Measurements from ENCODE around the gene EMILIN3.

DNA sequence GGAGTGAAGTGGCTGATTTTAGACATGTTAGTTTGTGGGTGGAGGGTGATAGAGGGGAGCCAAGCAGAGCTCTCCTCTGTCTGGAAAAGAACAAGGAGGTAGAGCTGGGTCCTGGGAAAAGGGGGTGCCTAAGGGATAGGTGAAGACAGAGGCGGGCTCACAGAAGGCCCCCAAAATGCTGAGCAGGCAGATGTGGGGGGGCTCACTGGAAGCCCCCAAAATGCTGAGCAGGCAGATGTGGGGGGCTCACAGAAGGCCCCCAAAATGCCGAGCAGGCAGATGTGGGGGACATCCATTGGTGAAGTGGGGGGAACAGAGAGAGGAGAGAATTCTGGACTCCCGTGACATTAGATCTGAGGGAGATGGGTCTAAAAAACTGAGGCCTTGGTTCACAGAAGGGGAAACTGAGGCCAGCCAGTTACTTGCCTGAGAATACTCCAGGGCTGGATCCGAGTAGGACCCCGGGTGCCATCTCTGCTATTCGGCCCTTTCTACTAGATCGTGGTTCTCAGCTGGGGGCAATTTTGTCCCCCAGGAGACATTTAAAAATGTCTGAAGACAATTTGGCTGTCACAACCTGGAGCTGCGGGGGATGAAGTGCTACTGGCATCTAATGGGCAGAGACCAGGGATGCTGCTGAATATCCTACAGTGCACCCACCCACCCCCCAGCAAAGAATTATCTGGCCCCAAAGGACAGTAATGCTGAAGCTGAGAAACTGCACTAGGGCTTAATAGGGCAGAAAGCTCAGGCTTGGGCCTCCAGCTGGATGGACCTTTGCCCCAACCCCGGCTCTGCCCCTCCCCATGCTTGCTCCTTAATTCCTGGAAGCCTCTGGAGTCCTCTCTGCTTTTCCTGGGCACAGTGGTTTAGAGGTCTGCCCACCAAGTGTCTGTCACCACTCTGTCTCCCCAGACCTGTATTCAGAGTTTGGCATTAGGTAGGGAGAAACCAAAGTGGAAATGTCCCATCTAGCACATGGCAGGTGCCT, 23.8 kb downstream of the EMILIN3 start:
- TF ChIP-seq, protein P1, sequence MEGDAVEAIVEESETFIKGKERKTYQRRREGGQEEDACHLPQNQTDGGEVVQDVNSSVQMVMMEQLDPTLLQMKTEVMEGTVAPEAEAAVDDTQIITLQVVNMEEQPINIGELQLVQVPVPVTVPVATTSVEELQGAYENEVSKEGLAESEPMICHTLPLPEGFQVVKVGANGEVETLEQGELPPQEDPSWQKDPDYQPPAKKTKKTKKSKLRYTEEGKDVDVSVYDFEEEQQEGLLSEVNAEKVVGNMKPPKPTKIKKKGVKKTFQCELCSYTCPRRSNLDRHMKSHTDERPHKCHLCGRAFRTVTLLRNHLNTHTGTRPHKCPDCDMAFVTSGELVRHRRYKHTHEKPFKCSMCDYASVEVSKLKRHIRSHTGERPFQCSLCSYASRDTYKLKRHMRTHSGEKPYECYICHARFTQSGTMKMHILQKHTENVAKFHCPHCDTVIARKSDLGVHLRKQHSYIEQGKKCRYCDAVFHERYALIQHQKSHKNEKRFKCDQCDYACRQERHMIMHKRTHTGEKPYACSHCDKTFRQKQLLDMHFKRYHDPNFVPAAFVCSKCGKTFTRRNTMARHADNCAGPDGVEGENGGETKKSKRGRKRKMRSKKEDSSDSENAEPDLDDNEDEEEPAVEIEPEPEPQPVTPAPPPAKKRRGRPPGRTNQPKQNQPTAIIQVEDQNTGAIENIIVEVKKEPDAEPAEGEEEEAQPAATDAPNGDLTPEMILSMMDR (IDR thresholded peaks at IDR 0.05; ENCODE audit: insufficient read depth, low read length, poor library complexity, severe bottlenecking): no peak
- TF ChIP-seq EZH2phosphoT487 (conservative IDR thresholded peaks at IDR 0.05; ENCODE audit: low read length): no peak

All from SU-DHL-6 (cell line).